Neutrophil (primary cell): ENCODE results near the gene SERPINA12.

Experiments used
- H3K27ac ChIP-seq: fragments of 200-600 bp; sonication (generic); 2 replicates; pipeline ENCODE4 v1.5.1; 2016; ENCODE audit warnings: mild to moderate bottlenecking, moderate library complexity
- H3K27me3 ChIP-seq: fragments of 200-600 bp; sonication (generic); 2 replicates; pipeline ENCODE4 v1.6.0; 2016; ENCODE audit warnings: mild to moderate bottlenecking
- H3K36me3 ChIP-seq: fragments of 200-600 bp; sonication (generic); 2 replicates; pipeline ENCODE4 v1.5.1; 2017
- H3K4me1 ChIP-seq, 2 experiments: fragments of 200-600 bp in 1 of 2; sonication (generic) in 1 of 2; 1 replicate in 1 of 2; 2 replicates in 1 of 2; pipeline versions ENCODE4 v1.5.1 to v1.6.1; 2013 to 2016; ENCODE audit warnings: low read depth in 1 of 2, low read length in 1 of 2, mild to moderate bottlenecking in 1 of 2, moderate library complexity in 1 of 2; ENCODE audit not compliant: control insufficient read depth in 1 of 2, insufficient read depth in 1 of 2
- H3K4me3 ChIP-seq, 2 experiments: fragments of 200-600 bp in 1 of 2; sonication (generic) in 1 of 2; 1 replicate in 1 of 2; 2 replicates in 1 of 2; pipeline ENCODE4 v1.5.1; 2013 to 2016; ENCODE audit warnings: low read depth in 1 of 2, low read length in 1 of 2, mild to moderate bottlenecking in 1 of 2, moderate library complexity in 1 of 2
- H3K9me3 ChIP-seq: fragments of 200-600 bp; sonication (generic); 2 replicates; pipeline ENCODE4 v1.5.1; 2016
- TF ChIP-seq, protein P1 (sequence below): fragments of 200-600 bp; sonication (generic); IDR thresholded peaks from 2 replicates; pipeline ENCODE4 v1.5.1; 2016; ENCODE audit warnings: antibody characterized with exemption

SERPINA12 gene

GRCh38 chr14:94462219-94462551 lies 47.1 kb downstream of the SERPINA12 start:
- H3K9me3 ChIP-seq = peaks cover 9% of the 10 kb centered on the region
- H3K36me3 ChIP-seq = no peaks in the 10 kb centered on the region
- H3K27ac ChIP-seq = no peak overlapping the region
- no peaks in the 10 kb centered on the region for H3K27me3 ChIP-seq
- H3K4me1 ChIP-seq = no peaks in the 10 kb centered on the region
- TF ChIP-seq, protein P1, sequence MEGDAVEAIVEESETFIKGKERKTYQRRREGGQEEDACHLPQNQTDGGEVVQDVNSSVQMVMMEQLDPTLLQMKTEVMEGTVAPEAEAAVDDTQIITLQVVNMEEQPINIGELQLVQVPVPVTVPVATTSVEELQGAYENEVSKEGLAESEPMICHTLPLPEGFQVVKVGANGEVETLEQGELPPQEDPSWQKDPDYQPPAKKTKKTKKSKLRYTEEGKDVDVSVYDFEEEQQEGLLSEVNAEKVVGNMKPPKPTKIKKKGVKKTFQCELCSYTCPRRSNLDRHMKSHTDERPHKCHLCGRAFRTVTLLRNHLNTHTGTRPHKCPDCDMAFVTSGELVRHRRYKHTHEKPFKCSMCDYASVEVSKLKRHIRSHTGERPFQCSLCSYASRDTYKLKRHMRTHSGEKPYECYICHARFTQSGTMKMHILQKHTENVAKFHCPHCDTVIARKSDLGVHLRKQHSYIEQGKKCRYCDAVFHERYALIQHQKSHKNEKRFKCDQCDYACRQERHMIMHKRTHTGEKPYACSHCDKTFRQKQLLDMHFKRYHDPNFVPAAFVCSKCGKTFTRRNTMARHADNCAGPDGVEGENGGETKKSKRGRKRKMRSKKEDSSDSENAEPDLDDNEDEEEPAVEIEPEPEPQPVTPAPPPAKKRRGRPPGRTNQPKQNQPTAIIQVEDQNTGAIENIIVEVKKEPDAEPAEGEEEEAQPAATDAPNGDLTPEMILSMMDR = no peak
- no peak overlapping the region for H3K4me3 ChIP-seq

- H3K4me3 ChIP-seq = no peak overlapping the region
- TF ChIP-seq, protein P1 = no peak
- no peaks in the 10 kb centered on the region for H3K4me1 ChIP-seq
- H3K27me3 ChIP-seq = no peaks in the 10 kb centered on the region
- peaks cover 9% of the 10 kb centered on the region for H3K9me3 ChIP-seq
- no peaks in the 10 kb centered on the region for H3K36me3 ChIP-seq
- H3K27ac ChIP-seq = no peak overlapping the region
These were observed 47.6 kb downstream of the SERPINA12 start for GRCh38 chr14:94461526-94462218.

DNA sequence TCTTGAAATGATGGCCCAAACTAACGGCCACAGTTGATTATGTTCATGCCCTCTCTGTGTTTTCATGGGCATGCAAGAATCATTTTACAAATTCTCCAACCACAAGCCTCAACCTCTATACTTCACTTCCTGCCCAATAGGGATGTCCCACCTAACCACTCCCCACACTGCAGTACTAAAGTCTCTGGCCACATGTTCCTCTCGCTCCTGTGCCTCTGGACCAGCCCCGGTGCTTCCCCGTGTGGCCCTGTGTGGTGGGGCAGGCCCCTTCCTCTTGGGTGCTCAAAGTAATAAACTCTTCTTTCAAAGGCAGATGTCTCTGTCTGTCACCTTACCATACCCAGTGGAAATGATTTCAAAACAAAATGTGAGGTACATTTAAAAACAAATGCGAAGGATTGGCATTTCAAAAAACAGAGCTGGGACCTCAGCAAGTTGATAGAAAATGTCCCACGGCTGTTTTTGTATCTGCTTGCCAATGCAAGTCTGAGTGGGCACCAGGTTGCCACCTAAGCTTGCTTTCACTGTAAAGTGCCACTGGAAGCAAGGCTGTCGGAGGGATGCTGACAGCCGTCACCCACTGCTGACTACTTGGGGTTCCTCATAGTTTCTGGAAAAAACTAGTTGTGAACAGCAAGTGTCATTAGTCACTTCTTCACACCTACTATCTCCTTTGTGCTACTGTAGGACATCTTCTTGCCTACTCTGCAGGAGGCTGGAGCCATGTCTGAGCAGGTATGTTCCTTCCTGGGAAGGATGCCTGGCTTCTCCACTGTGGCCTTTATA lies 48.4 kb downstream of the SERPINA12 start:
- H3K36me3 ChIP-seq = no peaks in the 10 kb centered on the region
- H3K9me3 ChIP-seq = peaks cover 9% of the 10 kb centered on the region
- H3K4me3 ChIP-seq = no peak overlapping the region
- H3K27me3 ChIP-seq = no peaks in the 10 kb centered on the region
- TF ChIP-seq, protein P1 = no peak
- H3K27ac ChIP-seq = no peak overlapping the region
- no peaks in the 10 kb centered on the region for H3K4me1 ChIP-seq

- Histone ChIP-seq H3K4me3 (no peak overlapping the region), H3K27me3 (peaks cover 6% of the 10 kb centered on the region), H3K36me3 (no peaks in the 10 kb centered on the region), H3K27ac (no peak overlapping the region), H3K9me3 (no peaks in the 10 kb centered on the region), H3K4me1 (no peaks in the 10 kb centered on the region)
- TF ChIP-seq, protein P1 = no peak
These were observed 50.6 kb downstream of the SERPINA12 start for GRCh38 chr14:94458558-94459205.

DNA sequence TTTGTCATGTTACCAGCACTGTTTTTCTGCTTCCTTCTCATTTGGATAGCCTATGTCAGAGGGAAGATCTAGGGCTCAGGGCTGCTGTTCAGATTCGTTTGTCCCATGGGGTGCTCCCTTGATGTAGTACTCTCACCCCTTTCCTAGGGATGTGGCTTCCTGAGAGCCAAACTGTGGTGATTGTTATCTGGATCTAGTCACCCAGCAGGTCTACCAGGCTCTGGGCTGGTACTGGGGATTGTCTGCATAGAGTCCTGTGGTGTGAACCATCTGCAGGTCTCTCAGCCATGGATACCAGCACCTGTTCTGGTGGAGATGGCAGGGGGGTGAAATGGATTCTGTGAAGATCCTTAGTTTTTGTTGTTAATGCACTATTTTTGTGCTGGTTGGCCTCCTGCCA lies 51.2 kb downstream of the SERPINA12 start:
- H3K27me3 ChIP-seq = peaks cover 6% of the 10 kb centered on the region
- H3K4me3 ChIP-seq = no peak overlapping the region
- TF ChIP-seq, protein P1 = no peak
- H3K27ac ChIP-seq = no peak overlapping the region
- H3K36me3 ChIP-seq = no peaks in the 10 kb centered on the region
- H3K9me3 ChIP-seq = no peaks in the 10 kb centered on the region
- H3K4me1 ChIP-seq = no peaks in the 10 kb centered on the region
